DOHH2 (cell line): ENCODE measurements around the gene MROH9.

Source experiments
- H3F3A ChIP-seq: fragments of 200-600 bp; sonication (generic), shearing (Covaris generic); 2 replicates; pipeline ENCODE4 v1.6.0; 2016; ENCODE audit warnings: antibody characterized with exemption, mild to moderate bottlenecking; ENCODE audit not compliant: control insufficient read depth, insufficient read depth
- H3K27ac ChIP-seq: fragments of 200-600 bp; sonication (generic); 2 replicates; pipeline ENCODE4 v1.5.1; 2014; ENCODE audit warnings: low read depth, mild to moderate bottlenecking, low read length, moderate library complexity
- H3K27me3 ChIP-seq: fragments of 200-600 bp; sonication (generic); 2 replicates; pipeline ENCODE4 v1.6.1; 2014; ENCODE audit warnings: mild to moderate bottlenecking, low read length, mixed read lengths; ENCODE audit not compliant: control insufficient read depth
- H3K36me3 ChIP-seq: fragments of 200-600 bp; sonication (generic); 2 replicates; pipeline ENCODE4 v1.6.1; 2014; ENCODE audit warnings: mild to moderate bottlenecking, low read length, moderate library complexity, mixed read lengths; ENCODE audit not compliant: control insufficient read depth
- H3K4me1 ChIP-seq: fragments of 200-600 bp; sonication (generic); 2 replicates; pipeline ENCODE4 v1.6.1; 2014; ENCODE audit warnings: mild to moderate bottlenecking, low read length, mixed read lengths; ENCODE audit not compliant: control insufficient read depth
- H3K4me2 ChIP-seq: fragments of 200-600 bp; sonication (generic); 2 replicates; pipeline ENCODE4 v1.6.0; 2014; ENCODE audit warnings: mild to moderate bottlenecking, low read length, moderate library complexity
- H3K4me3 ChIP-seq: fragments of 200-600 bp; sonication (generic); 2 replicates; pipeline ENCODE4 v1.5.1; 2014; ENCODE audit warnings: mild to moderate bottlenecking, low read length, mixed read lengths
- H3K79me2 ChIP-seq: fragments of 200-600 bp; sonication (generic); 2 replicates; pipeline ENCODE4 v1.6.1; 2014; ENCODE audit warnings: mild to moderate bottlenecking, low read length, mixed read lengths; ENCODE audit not compliant: control insufficient read depth
- H3K9me2 ChIP-seq: fragments of 200-600 bp; sonication (generic); replicated peaks from 2 replicates; pipeline ENCODE4 v1.6.1; 2014; ENCODE audit warnings: mild to moderate bottlenecking, low read length, mixed read lengths; ENCODE audit not compliant: control insufficient read depth
- H3K9me3 ChIP-seq: fragments of 200-600 bp; sonication (generic); 2 replicates; pipeline ENCODE4 v1.6.1; 2014; ENCODE audit warnings: antibody characterized with exemption, low read length, mixed read lengths; ENCODE audit not compliant: control insufficient read depth, insufficient read depth
- H4K20me1 ChIP-seq: fragments of 200-600 bp; sonication (generic); 2 replicates; pipeline ENCODE4 v1.6.0; 2014; ENCODE audit warnings: low read depth, mild to moderate bottlenecking, antibody characterized with exemption, low read length, moderate library complexity; ENCODE audit not compliant: control insufficient read depth, insufficient read depth
- CTCF ChIP-seq: fragments of 200-600 bp; sonication (generic); IDR thresholded peaks from one replicate; pipeline ENCODE4 v1.5.1; 2014; ENCODE audit warnings: antibody characterized with exemption, mild to moderate bottlenecking, low read depth, low read length; ENCODE audit not compliant: poor library complexity, severe bottlenecking
- EZH2phosphoT487 ChIP-seq: fragments of 200-600 bp; sonication (generic); IDR thresholded peaks from 2 replicates; pipeline ENCODE4 v1.6.1; 2017; ENCODE audit warnings: borderline replicate concordance, mild to moderate bottlenecking, antibody characterized with exemption, low read length, moderate library complexity, mixed read lengths

The MROH9 gene

GRCh38 chr1:171112119-171112518 lies 176.8 kb downstream of the MROH9 start:
- H3K79me2 ChIP-seq, result no peaks in the 10 kb centered on the region

GRCh38 chr1:171113382-171113781 lies 178.0 kb downstream of the MROH9 start:
- Histone ChIP-seq H3F3A (no peaks in the 10 kb centered on the region), H4K20me1 (no peaks in the 10 kb centered on the region), H3K4me2 (no peak overlapping the region), H3K27me3 (no peaks in the 10 kb centered on the region), H3K4me3 (no peak overlapping the region), H3K9me2 (no peaks in the 10 kb centered on the region), H3K79me2 (no peaks in the 10 kb centered on the region), H3K4me1 (no peaks in the 10 kb centered on the region), H3K36me3 (no peaks in the 10 kb centered on the region), H3K9me3 (no peaks in the 10 kb centered on the region), H3K27ac (no peak overlapping the region)
- no peak for TF ChIP-seq EZH2phosphoT487
- no peak for TF ChIP-seq CTCF

More at GRCh38 chr1:171112119-171112518, 176.8 kb downstream of the MROH9 start:
- Histone ChIP-seq H3K36me3 (no peaks in the 10 kb centered on the region), H3K4me3 (no peak overlapping the region), H3K9me2 (no peaks in the 10 kb centered on the region), H3F3A (no peaks in the 10 kb centered on the region), H3K4me1 (no peaks in the 10 kb centered on the region), H3K27ac (no peak overlapping the region), H3K9me3 (no peaks in the 10 kb centered on the region), H3K4me2 (no peak overlapping the region), H3K27me3 (no peaks in the 10 kb centered on the region), H4K20me1 (no peaks in the 10 kb centered on the region)
- TF ChIP-seq CTCF (no peak), EZH2phosphoT487 (no peak)
